Measurements from ENCODE around the gene ABLIM1. TPM values are rescaled to one million over a fixed set of nuclear protein-coding genes. Genes with fewer than 3 reads are reported as not detected.

Gene ABLIM1
- total RNA-seq, 1 experiment from 2014 or later: 274 TPM

GRCh38 chr10:114680543-114681117 is 22.6 kb upstream of the ABLIM1 start:
- CTCF ChIA-PET: no interaction called here
- TF ChIP-seq REST (IDR thresholded peaks at IDR 0.05; ENCODE audit: insufficient read depth in 1 of 2, low read depth in 2 of 2, low read length in 1 of 2) (no peak), POLR2AphosphoS5 (IDR thresholded peaks at IDR 0.05; ENCODE audit: low read depth, low read length) (no peak), CTCF (IDR thresholded peaks at IDR 0.05) (no peak), TCF7L2 (IDR thresholded peaks at IDR 0.05; ENCODE audit: low read depth, low read length) (no peak), SIN3A (IDR thresholded peaks at IDR 0.05; ENCODE audit: borderline replicate concordance, insufficient read depth, low read depth, low read length) (no peak)
- Histone ChIP-seq H3K4me3 (ENCODE audit: low read depth in 2 of 2, low read length in 2 of 2) (no peak overlapping the region), H3K9me3 (ENCODE audit: control insufficient read depth, insufficient read depth, low read depth, low read length) (no peaks in the 10 kb centered on the region), H3K27me3 (ENCODE audit: control insufficient read depth, insufficient read depth, low read length) (no peaks in the 10 kb centered on the region), H3K27ac (ENCODE audit: low read length) (peak overlapping the region; percentile 100), H3K4me1 (ENCODE audit: control insufficient read depth, insufficient read depth, low read length) (peaks cover 74% of the 10 kb centered on the region), H3K36me3 (ENCODE audit: control insufficient read depth, insufficient read depth, low read length) (no peaks in the 10 kb centered on the region)
- ATAC-seq: no peak
- intact Hi-C loops (cut with micrococcal nuclease; ENCODE audit: unreplicated experiment) (loop anchor here (5.0 kb wide), 1 partner anchor 48 kb away; no protein-coding TSS in a partner anchor), in situ Hi-C loops (cut with HindIII; ENCODE audit: low pct_unique_long_range_greater_than_20kb, low sequenced_read_pairs) (no loop called here)
- POLR2A ChIA-PET: interaction anchor here (0.6 to 0.8 kb wide), 3 partner anchors 45 to 141 kb away, joined by 5 to 11 read pairs (median 8); no protein-coding TSS in a partner anchor
- BruUV-seq (replicated peaks): no TSS peak
- no peak for DNase-seq (ENCODE audit: low read depth, low spot score)

- no peaks in the 10 kb centered on the region for H3K9me3 ChIP-seq (ENCODE audit: control insufficient read depth, insufficient read depth, low read depth, low read length)
- in situ Hi-C loops (cut with HindIII; ENCODE audit: low pct_unique_long_range_greater_than_20kb, low sequenced_read_pairs) (no loop called here), intact Hi-C loops (cut with micrococcal nuclease; ENCODE audit: unreplicated experiment) (no loop called here)
- peak overlapping the region; percentile 100 for H3K27ac ChIP-seq (ENCODE audit: low read length)
- no peak for DNase-seq (ENCODE audit: low read depth, low spot score)
- POLR2A ChIA-PET: interaction anchor here (0.5 kb wide), 1 partner anchor 78 kb away, joined by 3 read pairs; no protein-coding TSS in a partner anchor
- H3K36me3 ChIP-seq (ENCODE audit: control insufficient read depth, insufficient read depth, low read length): no peaks in the 10 kb centered on the region
- ATAC-seq: no peak
- BruUV-seq (replicated peaks): no TSS peak
- TF ChIP-seq CTCF (IDR thresholded peaks at IDR 0.05): no peak
- no peak for TF ChIP-seq TCF7L2 (IDR thresholded peaks at IDR 0.05; ENCODE audit: low read depth, low read length)
- no peak for TF ChIP-seq SIN3A (IDR thresholded peaks at IDR 0.05; ENCODE audit: borderline replicate concordance, insufficient read depth, low read depth, low read length)
- TF ChIP-seq REST (IDR thresholded peaks at IDR 0.05; ENCODE audit: insufficient read depth in 1 of 2, low read depth in 2 of 2, low read length in 1 of 2): no peak
- no peak for TF ChIP-seq POLR2AphosphoS5 (IDR thresholded peaks at IDR 0.05; ENCODE audit: low read depth, low read length)
- CTCF ChIA-PET: interaction anchor here (0.7 kb wide), 1 partner anchor 38 kb away, joined by 17 read pairs; no protein-coding TSS in a partner anchor
- H3K4me1 ChIP-seq (ENCODE audit: control insufficient read depth, insufficient read depth, low read length): peaks cover 63% of the 10 kb centered on the region
- no peaks in the 10 kb centered on the region for H3K27me3 ChIP-seq (ENCODE audit: control insufficient read depth, insufficient read depth, low read length)
- no peak overlapping the region for H3K4me3 ChIP-seq (ENCODE audit: low read depth in 2 of 2, low read length in 2 of 2)
These were observed 21.5 kb upstream of the ABLIM1 start for GRCh38 chr10:114679552-114679951.

All from Panc1 (cell line).